CD4-positive, alpha-beta T cell treated with Interleukin-2 at 100 ng/mL for 4 hours (primary cell): ENCODE measurements around the gene BMPR1B.
"Not testable (repeated sequence)": the region's sequence is repeated elsewhere in the genome, so short reads cannot be mapped to it uniquely, and the experiment has no call there.

Experiments
- DNase-seq: peaks from one replicate; pipeline ENCODE4 v3.0.0-alpha.2; 2020; ENCODE audit warnings: low spot score

BMPR1B gene

DNA sequence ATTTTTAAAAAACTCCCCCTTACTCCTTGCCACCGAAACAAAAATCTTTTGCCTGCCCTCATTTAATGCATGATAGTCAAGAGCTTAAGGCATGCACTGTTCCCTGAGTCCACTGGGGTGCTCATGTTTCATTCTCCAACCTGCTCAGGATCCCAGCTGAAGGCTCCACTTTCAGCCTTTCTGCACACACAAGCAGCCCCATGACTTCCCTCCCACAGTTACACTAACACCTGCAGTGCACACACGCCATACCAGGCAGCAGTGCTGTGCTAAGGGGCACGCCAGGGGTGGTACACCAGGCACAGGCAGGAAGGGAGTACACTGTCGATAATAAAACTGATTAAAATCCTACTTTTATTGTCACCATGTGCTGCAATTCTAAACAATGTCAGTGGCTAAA lies 385.2 kb downstream of the BMPR1B start:
- no peak for DNase-seq

DNA sequence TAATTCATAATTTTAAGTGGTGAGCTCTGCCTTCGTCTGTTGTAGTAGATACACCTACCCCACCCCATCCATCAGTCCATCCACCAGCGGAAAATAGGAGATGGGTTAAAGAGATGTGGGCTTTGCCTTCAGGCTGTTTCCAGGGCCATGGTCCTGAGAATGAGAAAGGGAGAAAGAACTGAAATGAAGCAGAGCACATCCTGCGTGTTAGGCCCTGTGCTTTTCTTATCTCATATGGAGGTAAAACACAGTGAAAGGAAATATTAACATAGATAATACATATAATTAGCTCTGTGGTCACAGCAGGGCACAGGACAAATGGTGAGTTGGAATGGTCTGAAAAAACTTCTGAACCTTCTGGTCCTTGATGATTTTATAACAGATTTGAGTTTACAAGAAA lies 393.5 kb downstream of the BMPR1B start:
- DNase-seq, result no peak

DNA sequence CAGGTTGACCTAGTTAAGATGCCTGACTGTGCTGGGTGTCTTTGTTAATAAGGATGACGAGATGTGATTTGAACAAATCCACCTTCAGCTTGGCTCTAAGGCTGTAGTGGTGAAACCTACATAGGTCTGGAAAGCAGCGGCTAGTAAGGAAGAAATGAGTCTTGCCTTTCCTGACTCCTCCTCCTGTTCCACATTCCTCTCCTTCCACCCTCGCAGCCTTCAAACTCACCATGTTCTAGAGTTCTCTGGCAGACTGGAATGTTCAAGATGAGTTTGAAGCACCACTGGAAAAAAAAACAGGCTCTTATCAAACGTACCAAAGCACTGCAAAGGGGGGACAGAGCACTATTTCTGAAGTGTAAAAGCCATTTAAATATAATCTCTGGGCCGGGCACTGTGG lies 395.4 kb downstream of the BMPR1B start:
- no peak for DNase-seq

DNA sequence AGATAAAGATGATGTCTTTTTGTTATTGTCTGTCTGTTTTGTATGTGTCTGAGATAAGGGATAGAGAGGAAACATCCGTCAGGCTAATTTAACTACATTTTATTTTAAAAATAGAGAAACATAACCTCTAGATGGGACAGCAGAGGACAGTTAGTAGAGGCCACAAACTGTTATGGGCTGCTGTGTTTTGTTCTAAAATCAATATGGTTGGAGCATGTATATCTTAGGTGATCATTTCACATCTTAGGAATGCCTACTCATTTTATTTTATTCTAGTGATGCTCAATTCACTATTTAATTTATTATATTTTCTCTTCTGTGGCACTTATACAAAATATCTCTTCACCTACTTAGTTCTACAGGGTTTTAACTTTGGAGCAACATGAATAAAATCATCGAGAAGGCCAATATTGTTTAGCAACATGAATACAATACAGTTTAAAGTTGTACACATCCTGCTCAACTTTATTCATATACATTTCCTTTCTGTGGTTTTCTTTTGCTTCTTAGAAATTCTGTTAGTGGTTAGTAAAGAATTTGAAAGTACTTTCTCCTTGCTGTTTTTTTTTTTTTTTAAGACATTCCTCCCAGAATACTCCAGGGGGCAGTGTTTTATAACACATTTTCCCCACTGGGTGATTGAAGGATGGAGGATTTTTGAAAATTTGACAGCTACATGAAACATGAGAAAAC lies 398.1 kb downstream of the BMPR1B start:
- peak; percentile 44 for DNase-seq

DNA sequence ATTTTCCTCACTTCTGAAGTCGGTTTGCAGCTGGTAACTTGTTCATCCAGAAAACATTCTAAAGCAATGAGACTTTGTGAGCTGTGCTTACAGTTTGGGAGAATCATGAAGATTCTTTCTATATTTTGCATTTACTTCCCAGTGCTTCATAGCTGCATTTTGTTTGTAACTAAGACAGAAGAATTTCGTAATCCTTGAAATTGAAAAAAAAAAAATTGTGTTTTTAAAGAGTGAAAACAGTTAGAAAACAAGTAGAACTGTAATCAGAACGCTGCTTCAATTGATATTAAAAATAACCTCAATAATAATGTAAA lies 398.7 kb downstream of the BMPR1B start:
- DNase-seq, result no peak

DNA sequence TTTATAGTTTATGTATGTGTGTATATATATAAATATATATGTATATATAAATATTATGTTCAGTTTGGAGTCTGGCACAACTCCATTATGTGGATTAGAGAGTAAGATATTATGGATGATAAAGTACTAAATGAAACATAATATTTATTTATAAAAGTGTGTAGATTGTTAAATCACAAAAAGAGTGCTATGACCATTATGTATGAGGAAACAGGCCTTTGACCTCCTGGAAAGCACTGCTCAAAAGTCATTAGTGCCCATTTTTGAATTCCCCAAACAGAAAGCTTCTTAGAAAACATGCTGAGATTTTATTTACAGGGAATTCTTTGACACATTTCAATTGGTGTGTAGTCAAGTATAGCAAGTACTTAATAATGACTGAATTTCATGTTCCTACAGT lies 399.8 kb downstream of the BMPR1B start:
- DNase-seq, result no peak

DNA sequence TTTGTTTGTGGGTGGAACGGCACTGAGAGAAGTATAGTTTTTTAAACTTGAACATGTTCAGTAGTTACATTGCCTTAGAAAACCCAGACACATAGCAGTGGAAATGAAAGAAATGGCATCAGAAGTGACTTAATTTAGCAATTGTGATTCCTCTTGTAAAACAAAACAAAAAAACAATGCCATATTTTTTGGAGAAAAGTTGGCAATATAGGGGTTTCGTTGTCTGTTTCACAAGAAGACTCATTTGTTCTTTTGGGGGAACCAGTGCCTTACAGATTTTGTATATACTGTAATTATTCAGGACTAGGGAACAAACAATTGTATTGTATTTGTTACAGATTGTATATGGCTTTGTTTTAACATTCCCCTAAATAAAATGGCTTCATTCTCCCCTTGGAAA lies 400.3 kb downstream of the BMPR1B start:
- DNase-seq, result no peak

DNA sequence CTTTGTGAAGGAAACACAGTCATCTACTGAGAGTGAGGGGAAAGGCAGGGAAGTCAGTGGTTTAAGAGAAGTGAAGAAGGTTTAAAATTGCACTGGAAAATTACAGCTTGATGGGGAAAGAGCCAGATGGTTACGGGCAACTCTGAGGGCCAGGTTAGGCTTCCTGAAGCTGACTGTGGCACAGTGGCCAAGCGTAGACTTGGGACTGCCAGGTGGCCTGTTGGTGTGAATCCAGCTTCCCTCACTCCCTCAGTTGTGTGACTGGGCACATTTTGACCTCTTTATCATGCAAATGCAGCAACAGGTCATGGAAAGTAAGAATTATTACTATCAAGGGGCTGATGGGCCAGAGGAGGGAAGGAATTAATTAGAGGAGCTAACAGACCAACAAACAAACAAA lies 400.9 kb downstream of the BMPR1B start:
- no peak for DNase-seq

DNA sequence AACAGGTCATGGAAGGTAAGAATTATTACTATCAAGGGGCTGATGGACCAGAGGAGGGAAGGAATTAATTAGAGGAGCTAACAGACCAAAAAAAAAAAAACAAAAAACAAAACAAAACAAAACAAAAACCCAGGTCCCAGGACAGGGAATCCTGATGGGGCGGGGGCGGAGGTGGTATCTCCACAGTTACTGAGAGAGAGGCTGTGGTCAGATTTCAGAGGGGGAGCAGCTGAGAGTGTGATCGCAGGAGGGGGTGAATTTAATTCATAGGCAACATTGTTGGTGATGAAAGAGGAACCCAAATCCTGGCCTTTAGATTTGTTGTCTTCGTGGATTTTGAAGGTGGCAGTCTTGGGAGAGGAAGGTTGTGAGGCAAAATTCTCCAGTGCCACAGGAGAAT lies 401.6 kb downstream of the BMPR1B start:
- no peak for DNase-seq

DNA sequence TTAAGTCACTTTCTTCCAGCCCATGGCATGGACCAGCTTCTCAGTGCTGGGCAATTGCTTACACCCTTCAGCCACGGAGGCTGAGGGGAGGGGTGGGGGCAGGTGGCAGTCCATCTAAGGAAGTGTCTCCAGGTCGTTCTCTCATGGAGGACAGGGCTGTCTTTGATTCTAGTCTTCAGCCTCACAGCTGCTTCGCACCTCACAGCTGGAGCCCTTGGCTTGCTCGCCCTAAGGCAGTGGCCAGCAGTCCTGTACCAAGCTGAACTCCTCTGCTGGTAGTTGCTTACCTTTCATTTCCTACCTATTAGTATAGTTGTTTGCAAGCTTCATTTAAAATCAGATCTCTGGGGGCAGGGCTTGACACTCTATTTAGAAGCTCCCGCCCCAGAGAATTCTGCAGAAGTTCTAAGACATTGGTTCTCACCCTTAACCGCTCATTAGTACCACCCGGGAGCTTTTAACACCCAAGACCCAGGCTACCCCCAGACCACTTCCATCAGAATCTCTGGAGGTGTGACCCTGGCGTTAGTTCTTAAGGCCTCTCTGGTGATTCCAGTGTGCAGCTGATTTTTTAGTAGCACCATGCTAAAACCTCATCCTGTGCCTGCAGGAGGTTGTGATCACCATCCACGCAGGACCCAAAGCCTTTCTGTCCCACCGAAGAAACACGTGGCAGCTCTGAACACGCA lies 404.2 kb downstream of the BMPR1B start:
- no peak for DNase-seq

DNA sequence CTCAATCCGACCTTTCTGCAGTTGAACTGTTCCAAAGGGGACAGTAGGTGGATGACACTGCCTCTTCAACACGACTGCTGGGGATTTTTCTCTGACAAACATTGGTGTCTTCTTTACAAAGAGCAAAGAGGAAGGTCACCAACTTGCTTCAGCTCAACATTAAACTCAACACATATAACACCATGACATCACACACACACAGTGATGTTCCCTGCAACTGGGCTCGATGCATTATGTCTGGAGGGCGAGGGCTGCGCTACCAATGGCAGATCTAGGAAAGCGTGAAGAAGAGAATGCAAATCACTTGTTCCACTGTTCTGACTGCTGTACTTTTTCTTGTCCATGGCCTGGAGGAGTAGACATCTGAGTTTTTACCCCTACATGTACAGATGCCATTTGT lies 405.1 kb downstream of the BMPR1B start:
- no peak for DNase-seq

DNA sequence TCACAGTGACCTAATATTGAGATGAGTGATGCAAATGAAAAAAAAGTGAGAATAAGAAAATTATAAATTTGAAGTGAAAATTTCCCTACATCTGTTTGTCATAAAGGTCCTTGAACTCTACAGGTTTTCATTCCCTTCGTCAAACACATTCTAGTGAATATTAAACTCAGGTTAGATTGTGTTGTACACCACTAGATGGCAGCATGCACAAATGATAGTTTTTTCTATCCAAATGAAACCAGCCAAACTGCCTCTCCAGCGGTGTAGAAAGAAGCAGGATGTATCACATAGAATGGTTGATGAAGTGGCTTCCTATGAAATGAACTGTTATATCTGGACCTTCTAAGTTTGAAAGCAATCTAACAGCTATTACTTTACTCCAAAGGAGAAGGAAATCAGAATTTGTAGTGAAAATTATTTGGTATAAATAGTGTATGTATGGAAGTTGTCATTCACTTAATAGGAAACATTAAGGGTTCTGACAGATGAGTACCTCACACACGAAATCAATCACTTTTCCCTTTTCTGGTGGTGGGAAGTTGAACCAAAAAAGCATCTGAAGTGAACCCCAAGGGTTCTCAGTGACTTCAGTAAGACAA lies 408.3 kb downstream of the BMPR1B start:
- peak; percentile 67 for DNase-seq

DNA sequence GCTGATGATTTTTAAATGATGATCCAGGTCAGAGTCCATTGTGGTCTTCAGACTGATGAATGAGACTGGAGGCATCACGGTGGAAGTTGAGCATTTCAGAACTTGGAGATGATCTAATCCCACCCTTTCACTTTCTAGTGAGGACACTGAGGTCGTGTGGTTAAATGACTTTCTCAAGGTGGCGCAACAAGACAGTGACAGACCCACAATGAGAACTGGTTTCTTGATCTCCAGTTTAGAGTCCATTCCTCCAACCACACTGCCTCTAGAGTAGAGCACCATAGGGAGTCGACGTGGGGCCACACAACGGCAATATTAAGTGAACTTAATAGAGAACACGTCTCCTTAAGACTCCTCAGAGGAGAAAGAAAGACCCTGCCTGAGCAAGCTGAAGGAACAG lies 410.1 kb downstream of the BMPR1B start:
- DNase-seq, result no peak

DNA sequence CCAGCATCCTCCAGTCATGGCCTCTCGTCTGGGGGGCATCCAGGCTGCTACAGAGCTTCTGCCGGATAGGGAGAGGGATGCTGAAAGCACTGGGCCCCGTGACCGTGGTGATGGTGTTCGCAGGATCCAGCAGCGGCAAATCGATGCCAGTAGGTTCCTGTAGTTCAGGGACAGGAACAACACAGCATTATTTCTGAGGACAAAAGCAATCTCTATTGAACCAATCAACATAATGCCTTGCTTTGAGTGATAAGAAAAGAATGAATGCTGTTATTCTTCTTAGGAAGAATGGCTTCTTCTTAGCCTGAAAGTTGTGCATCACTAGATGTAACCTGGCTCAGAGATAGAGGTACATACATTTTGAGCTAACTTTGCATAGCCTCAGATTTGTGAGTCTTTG lies 412.4 kb downstream of the BMPR1B start:
- DNase-seq, result no peak

DNA sequence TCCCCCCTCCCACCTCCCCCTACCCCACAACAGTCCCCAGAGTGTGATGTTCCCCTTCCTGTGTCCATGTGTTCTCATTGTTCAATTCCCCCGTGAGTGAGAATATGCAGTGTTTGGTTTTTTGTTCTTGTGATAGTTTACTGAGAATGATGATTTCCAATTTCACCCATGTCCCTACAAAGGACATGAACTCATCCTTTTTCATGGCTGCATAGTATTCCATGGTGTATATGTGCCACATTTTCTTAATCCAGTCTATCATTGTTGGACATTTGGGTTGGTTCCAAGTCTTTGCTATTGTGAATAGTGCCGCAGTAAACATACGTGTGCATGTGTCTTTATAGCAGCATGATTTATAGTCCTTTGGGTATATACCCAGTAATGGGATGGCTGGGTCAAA lies 413.6 kb downstream of the BMPR1B start:
- not testable (repeated sequence) for DNase-seq

DNA sequence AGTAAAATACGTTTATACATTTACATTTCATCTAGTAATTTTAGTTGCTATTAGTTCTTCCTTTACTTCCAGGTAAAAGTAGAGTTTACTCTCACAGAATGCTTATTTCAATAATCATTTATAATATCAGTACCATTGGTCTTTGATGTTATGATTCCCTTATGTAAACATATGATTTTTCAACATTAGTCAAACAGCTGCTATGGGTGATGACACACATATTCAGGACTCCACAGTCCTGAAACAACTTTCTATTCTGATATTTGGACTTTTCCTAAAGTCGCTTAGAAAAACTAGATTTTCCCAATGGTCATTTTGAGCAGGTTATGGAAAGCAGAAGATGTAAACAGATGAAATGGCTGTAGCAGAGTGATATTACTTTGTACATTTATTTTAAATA lies 421.2 kb downstream of the BMPR1B start:
- no peak for DNase-seq

DNA sequence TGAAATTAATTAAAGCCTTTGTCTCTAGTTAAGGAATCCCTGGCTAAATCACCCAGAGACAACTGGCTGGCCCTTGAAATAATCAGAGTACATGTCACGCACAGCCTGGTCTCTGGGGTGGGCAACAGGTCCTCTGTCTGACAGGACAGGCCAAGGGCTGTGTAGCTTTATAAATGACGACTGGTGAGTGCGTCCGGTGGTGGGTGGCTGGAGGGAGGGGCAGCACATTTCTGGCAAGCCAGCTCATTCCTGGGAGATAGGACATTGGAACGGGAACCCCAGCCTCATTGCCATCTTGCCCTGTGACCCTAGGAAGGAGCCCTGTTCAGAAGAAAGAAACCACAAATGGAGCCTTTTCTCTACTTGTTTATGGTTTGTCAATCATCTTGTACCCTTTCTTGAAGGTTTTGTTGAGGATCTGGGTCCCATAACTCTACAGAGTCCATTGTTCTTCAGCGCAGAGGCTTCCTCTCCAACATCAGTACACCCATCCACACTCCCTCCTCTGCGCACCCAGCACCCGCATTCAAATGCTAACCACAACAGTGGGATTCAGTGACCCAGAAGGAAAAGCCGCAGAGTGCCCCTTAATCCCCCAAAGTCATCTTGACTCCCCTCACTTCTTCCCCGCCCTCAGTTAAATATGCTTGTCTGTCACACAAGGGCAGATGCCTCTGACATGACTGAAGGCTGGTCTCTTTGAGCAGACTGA lies 422.9 kb downstream of the BMPR1B start:
- DNase-seq, result no peak

DNA sequence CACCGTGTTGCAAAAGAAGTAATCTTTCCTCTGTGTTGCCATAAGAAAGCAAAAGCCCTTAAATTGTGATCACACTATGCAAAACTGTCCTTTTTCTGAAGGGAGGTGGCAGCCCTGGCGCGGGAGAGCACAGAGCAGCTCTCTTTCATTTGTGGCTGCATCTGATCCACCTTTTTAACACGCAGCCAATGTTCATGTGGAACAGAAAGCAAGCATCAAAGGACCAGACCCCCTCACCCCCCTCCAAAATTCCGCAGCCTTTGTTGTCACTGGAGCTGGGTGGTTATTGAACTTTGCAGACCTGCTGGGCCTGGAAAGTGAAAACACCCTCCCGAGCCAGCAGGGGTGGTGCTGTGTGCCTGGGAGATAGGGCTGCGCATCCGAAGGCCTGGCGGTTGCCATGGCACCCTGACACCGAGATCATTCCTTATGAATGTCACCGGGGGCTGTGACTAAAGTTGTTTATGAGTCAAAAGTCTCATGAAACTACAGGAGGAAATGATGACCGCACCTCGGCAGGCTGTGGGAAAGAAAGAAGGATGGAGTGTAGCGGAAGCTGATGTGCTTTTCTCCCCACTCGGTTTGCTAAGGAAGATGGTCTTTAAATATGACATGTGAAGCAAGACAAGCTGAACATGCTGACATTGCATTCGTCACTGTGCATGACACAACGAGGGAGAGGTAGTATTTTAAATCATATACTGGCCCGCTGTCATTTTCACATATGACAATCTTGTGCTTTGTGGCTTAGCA lies 423.7 kb downstream of the BMPR1B start:
- peak; percentile 26 for DNase-seq

DNA sequence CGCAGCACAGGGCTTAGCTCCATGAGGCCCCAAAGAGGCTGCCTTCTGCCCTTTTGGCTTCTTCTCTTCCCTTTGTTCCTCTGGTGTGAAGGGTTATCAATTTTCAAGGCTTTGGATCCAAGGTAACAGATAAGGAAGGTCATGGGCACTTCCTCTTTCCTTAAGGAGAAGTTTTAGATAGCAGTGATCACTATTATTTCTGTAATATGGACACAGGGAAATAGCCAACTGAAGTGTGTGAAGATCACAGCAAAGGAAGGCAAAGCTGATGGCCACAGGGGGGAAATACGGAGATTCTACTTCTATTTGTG lies 424.2 kb downstream of the BMPR1B start:
- DNase-seq, result no peak

DNA sequence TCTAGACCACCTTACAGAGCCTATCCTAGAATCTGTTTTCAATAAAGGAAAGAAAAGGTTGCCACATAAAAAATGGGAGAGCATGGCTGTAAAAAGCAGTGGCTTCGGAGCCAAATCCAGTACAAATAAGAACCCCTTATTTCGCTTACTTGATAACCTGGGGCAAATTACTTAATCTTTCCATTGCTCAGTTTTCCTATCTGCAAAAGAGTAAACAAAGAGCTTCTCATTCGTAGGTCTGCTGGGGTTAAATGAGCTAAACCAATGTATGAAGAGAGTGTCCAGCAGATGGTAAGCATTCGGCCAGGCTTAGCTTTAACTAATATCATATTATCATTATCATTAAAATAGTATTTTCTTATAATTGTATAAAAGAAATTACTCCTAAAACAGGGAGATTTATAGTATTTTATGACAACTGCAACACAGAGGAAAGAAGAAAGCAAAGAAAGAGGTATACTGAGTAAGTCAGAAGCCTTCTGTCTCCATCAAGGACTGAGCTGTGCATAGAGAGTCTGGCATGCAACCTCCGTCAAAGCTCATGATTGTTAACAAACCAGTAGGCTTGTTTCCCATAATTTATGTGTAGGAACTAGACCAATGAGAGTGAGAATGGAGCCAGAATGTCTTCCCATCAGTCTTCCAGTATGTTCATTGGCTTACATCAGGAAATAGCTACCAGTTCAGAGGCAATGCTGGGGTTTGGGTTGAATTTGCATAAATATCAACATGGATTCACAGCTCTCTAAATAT lies 426.1 kb downstream of the BMPR1B start:
- no peak for DNase-seq

DNA sequence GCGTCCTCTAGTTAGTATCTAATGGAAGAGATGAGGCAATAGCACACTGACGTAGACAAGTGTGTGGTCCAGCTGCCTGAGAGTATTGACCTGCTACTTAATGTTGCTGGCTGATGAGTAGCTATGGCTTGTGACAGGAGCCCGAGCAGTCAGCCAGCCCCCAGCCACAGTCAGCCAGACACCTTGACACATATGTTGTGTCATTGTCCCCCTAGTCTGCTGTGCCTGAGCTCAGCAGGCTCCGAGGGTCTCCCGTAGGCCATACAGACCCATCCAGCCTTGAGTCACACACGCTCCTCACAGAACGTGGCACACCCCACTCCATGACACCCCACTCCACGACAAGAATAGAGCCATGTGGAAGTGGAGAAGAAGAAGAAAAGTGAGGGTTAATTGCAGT lies 428.9 kb downstream of the BMPR1B start:
- DNase-seq, result no peak
